GM12892 (cell line): ENCODE measurements around the gene NMNAT2.

Experiments
- DNase-seq: peaks from one replicate; pipeline ENCODE4 v3.0.0; 2011; ENCODE audit not compliant: insufficient read length
- FAIRE-seq: peaks from 2 replicates; lab custom pipeline; 2011; peaks lifted over from hg19 to GRCh38; lab: Jason Lieb, UNC
- POLR2A ChIP-seq: IDR thresholded peaks from 2 replicates; pipeline ENCODE4 v1.6.1; 2011; ENCODE audit warnings: low read depth, low read length, control low read depth
- POLR2AphosphoS5 ChIP-seq: IDR thresholded peaks from 2 replicates; pipeline ENCODE4 v1.6.1; 2011; ENCODE audit warnings: low read depth, low read length, control low read depth
- TAF1 ChIP-seq: IDR thresholded peaks from 2 replicates; pipeline ENCODE4 v1.6.1; 2011; ENCODE audit warnings: low read depth, mild to moderate bottlenecking, control low read depth, low read length, borderline replicate concordance

NMNAT2 gene

DNA sequence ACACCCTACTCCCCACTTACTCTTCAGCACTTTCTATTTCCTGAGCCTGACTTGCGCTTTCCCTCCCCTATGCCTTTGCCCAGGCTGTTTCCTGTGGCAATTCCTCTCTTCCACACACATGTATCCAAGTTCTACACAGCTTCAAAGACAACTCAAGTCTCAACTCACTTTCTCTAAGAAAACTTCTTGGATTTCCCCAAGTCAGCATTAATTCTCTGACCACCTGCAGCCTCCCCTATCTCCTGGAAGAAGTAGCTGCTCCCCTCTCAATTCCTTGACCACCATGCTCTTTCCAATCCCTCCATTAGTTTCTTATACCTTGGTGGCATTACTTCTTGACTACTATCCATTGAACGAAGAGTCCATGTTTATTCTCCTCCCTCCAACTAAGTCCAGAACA is 42.8 kb downstream of the NMNAT2 start:
- FAIRE-seq (no peak), DNase-seq (no peak)
- no peak for TF ChIP-seq TAF1
- TF ChIP-seq POLR2A = no peak
- no peak for TF ChIP-seq POLR2AphosphoS5

DNA sequence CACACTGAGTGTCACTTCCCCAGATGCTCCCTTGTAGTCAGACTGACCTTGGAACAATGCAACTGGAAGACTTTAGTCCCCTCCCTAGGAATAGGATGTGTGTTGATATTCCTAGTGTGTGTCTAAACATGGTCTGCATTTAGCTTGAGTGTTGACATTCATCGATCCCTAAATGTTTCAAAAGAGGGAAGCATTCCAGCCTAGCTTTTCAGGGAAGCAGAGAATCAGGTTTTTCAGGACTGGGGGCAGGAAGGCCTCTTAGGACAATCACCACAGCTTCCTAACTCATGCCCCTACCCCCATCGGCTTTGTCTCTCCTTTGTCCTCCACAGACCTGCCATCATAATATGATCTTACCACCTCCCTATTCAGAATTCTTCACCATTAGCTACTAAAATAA is 43.4 kb downstream of the NMNAT2 start:
- DNase-seq = no peak
- no peak for TF ChIP-seq POLR2A
- no peak for TF ChIP-seq POLR2AphosphoS5
- no peak for TF ChIP-seq TAF1
- no peak for FAIRE-seq

DNA sequence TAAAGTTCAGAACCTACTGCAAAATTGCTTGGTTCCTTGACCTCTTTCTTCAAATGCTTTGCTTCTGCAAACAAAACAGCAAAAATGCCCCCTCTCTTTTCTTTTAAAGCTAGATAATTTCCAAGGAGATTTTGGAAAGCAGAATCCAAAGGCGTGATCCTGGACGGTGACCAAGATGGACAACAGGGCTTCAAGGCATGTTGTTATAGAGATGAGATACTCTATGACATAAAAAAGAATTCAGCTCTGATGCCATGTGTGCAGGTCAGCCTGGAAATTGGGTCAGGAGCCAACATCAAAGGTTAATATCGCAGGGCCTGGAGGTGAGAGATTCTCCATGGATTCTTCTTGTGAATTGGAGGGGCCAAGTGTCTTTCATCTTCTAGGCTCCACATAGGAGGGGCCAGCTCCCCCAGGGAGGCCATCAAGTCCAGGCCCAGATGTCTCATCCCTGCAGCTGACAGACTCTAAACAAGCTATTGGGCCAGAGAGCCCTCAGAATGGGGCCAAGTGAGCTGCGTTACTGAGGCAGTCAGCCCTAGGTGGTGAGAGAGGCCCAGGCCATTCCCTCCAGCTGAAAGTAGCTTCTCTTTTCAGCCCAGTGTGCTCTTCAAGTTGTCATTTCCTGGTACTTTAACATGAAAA is 45.5 kb downstream of the NMNAT2 start:
- DNase-seq (no peak), FAIRE-seq (no peak)
- no peak for TF ChIP-seq TAF1
- TF ChIP-seq POLR2AphosphoS5 = no peak
- no peak for TF ChIP-seq POLR2A

DNA sequence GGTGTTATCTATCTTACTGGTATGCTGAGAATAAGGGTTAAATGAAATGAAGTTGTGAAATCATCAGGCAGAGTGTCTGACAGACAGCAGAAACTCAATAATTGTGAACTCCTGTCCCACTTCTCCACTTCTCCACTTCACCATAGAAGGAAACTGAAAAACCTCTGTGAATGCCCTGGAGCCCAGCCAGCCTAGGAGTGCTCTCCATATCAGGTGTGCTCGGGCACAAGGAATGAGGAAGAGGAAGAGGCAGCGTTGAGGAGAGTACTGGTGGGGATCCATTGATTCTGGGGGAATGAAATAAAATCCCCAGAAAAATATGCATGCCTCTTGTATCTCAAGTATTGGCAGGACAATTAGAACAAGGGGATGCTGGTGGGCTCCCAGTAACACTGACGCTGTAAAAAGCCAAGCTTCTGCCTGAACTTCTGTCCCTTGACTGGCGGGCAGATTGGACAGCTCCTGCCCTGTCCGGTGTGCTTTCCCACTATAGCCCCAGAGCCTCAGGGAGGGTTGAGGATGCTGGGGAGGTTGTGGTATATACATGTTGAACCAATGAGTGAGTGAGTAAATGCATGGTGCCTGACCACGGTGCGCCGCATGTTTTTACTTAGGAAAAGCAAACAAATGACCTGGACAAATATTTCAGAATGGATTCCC is 47.7 kb downstream of the NMNAT2 start:
- DNase-seq (no peak), FAIRE-seq (no peak)
- no peak for TF ChIP-seq POLR2AphosphoS5
- no peak for TF ChIP-seq POLR2A
- TF ChIP-seq TAF1 = no peak

DNA sequence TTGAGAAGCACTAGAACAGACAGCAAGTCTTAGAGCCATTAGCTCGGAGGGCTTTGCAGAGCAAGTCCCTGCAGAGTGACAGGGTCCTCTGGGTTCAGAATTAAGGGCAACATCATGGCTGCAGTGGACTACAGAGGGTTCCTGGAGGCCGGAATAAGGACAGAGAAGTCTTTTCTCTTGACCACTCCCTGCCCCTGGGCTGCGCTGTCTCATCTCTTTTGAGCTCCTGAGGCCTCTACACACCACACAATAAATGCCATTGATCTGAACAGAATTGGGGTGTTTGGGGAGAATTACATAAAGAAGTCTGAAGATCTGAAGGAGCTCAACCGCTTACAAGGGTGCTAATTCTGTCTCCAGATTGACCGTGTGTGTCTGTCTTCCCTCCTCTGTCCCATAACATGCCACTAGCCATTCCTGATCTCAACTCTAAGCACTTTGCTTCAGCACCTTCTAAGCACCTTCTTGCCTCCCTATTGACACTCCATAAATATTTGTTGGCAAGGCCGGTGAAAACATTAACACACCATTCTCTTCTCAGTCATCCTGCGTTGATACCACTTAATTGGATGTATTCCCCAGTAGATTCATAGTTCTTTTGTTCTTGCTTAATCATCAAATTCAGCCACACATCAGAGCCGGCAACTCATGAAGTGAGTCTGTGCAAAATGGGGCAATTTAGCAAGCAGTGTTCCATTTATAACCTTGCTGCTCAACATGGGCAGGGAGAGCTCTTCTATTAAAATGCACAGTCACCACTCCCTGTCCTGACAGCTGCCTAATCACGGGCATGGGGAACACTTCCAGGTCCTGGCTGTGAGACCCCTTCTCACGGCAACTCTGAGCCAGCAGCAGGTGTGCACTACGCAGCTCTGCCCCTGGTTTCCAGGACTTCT is 49.7 kb downstream of the NMNAT2 start:
- no peak for DNase-seq
- TF ChIP-seq POLR2A (no peak), TAF1 (no peak), POLR2AphosphoS5 (no peak)
- FAIRE-seq = no peak

DNA sequence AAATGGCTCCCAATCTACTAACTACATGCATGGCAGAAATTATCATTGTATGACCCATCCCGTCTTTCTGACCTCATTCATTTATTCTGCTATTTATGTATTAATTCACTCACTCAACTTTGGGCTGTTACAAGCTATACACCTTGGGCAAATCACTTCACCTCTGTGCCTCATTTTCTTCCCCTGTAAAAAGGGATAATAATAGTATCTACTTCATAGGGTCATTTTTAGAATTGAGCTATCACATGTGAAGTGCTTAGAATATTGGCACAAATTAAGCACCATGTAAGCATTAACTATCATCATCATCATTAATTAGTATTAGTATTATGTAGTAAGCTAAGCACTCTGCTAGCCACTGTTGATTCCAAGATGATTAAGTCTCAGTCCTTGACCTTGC is 52.1 kb downstream of the NMNAT2 start:
- no peak for FAIRE-seq
- TF ChIP-seq POLR2AphosphoS5 = no peak
- no peak for TF ChIP-seq POLR2A
- TF ChIP-seq TAF1 = no peak

DNA sequence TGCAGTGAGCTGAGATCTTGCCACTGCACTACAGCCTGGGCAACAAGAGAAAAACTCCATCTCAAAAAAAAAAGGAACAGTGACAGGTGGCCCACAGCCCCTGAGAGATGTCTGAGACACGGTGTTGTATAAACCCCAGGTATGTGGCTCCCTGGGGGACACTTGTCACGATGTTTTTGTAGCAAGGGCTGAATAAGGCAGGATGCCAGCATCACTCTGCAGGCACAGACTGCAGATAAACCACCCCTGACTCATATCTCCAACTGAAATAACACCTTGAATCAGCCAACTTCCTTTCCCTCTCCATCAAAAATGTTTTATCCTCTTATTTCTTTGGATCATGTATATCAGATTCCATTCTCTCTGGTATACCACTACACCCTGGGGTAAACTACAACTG is 52.5 kb downstream of the NMNAT2 start:
- no peak for DNase-seq
- TF ChIP-seq POLR2AphosphoS5 (no peak), POLR2A (no peak), TAF1 (no peak)
- FAIRE-seq = no peak

More for the DNA sequence above, 52.1 kb downstream of the NMNAT2 start:
- no peak for DNase-seq

DNA sequence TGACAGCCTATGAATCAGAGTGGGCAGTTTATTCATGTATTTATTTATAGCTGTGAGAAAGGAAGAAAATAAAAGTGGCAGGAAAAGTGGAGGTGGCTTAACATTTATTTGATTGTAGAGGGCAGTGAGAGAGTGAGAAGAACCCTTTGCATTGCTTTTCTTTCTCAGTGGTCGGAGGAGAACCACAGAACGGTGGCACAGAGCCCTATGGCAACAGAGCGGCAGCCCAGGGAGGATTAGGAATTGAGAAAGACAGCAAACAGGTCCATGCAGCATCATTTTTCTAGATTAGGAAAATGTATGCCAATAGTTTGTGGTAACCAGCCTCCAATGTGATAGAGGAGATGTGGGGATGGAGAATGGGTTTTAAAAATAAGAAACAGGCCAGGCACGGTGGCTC is 53.1 kb downstream of the NMNAT2 start:
- DNase-seq (no peak), FAIRE-seq (no peak)
- TF ChIP-seq TAF1 (no peak), POLR2A (no peak), POLR2AphosphoS5 (no peak)

DNA sequence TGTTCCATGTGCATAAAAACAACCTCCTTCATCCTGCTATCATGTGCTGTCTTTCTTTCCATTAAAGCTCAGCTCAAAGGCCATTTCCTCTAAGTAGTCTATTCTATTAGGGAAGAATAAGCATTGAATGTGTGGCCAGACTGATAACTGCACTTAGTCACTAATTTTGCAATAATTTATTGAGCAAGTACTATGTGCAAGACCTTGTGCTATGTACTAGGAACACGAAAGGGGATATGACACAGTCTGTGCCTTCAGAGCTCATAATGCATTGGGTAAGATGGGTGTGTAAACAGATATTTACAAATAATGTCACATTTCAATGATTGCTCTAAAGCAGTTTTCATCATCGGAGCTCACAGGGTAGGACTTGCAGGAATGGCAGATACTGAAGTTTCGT is 54.2 kb downstream of the NMNAT2 start:
- no peak for DNase-seq
- TF ChIP-seq POLR2A (no peak), POLR2AphosphoS5 (no peak), TAF1 (no peak)
- FAIRE-seq = no peak

DNA sequence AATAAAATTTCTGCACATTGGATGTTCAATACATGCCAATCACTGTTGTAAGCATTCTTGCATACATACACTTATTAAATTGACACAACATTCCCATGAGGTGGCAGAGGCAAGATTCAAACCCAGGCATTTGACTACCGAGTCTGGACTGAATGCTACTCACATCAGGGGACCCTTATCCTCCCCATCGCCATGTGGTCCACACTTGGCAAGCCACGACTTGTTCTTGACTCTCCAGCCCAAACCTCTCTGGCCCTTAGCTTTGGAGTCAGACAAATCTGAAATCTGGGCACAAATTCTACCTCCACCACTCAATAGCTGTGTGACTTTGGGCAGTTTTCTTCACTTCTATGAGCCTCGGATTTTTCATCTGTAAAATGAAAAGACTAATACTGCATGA is 57.1 kb downstream of the NMNAT2 start:
- TF ChIP-seq POLR2AphosphoS5 = no peak
- TF ChIP-seq POLR2A = no peak
- TF ChIP-seq TAF1 = no peak
- DNase-seq (no peak), FAIRE-seq (no peak)

DNA sequence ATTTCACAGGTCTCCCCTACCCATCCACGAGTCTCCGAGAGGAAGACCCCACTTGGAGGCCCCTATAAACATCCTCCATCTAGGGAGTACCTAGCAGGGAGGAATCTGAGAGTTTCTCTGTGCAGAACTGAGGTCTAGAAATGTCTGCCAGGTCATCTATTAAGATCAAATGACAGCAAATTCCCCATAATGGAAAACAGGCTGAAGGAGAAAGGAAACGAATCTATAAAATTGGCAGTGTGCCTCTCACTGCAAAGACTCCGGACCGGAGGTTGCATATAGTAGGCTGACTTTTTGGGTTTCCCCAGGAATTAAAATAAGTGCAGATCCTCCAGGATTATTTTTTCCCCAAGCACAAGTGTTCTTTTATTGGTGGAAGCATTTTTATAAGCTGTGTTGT is 57.7 kb downstream of the NMNAT2 start:
- TF ChIP-seq TAF1 (no peak), POLR2AphosphoS5 (no peak), POLR2A (no peak)
- FAIRE-seq = no peak
- DNase-seq = no peak
